ENCODE data around the gene RAD51B.

RAD51B gene

GRCh38 chr14:68666236-68666635, 846.7 kb downstream of the RAD51B start:
- Histone ChIP-seq H3F3A (ENCODE audit: insufficient read depth, low read length) (no peaks in the 10 kb centered on the region), H3K27ac (ENCODE audit: low read length) (no peak overlapping the region), H3K4me2 (ENCODE audit: low read depth, low read length) (no peak overlapping the region)

GRCh38 chr14:68666899-68667298, 847.3 kb downstream of the RAD51B start:
- Histone ChIP-seq H2AFZ (ENCODE audit: low read length) (no peak overlapping the region), H3K79me2 (ENCODE audit: low read length) (no peaks in the 10 kb centered on the region), H4K20me1 (ENCODE audit: insufficient read depth, low read length) (no peaks in the 10 kb centered on the region), H3K9me2 (replicated peaks; ENCODE audit: insufficient read depth, low read length) (no peaks in the 10 kb centered on the region), H3F3A (ENCODE audit: insufficient read depth, low read length) (no peaks in the 10 kb centered on the region), H3K27me3 (replicated peaks; ENCODE audit: insufficient read depth, low read length) (no peaks in the 10 kb centered on the region), H3K4me2 (ENCODE audit: low read depth, low read length) (no peak overlapping the region), H3K27ac (ENCODE audit: low read length) (no peak overlapping the region), H3K4me1 (ENCODE audit: low read length) (no peaks in the 10 kb centered on the region), H3K4me3 (ENCODE audit: low read length) (no peak overlapping the region), H3K9ac (ENCODE audit: low read length) (no peak overlapping the region), H3K36me3 (replicated peaks; ENCODE audit: insufficient read depth, low read length) (no peaks in the 10 kb centered on the region), H3K9me3 (replicated peaks; ENCODE audit: insufficient read depth, low read length) (no peaks in the 10 kb centered on the region)
- no peak for TF ChIP-seq EZH2phosphoT487 (IDR thresholded peaks at IDR 0.05; ENCODE audit: low read length)
- no peak for TF ChIP-seq EZH2 (optimal IDR thresholded peaks at IDR 0.05; ENCODE audit: low read depth, low read length)
- TF ChIP-seq CTCF (IDR thresholded peaks at IDR 0.05; ENCODE audit: low read length), result no peak
- no peak for DNase-seq

More at GRCh38 chr14:68666236-68666635, 846.7 kb downstream of the RAD51B start:
- no peaks in the 10 kb centered on the region for H3K9me2 ChIP-seq (replicated peaks; ENCODE audit: insufficient read depth, low read length)
- no peaks in the 10 kb centered on the region for H4K20me1 ChIP-seq (ENCODE audit: insufficient read depth, low read length)
- no peak overlapping the region for H2AFZ ChIP-seq (ENCODE audit: low read length)
- no peak for DNase-seq
- H3K9ac ChIP-seq (ENCODE audit: low read length), result no peak overlapping the region
- H3K4me1 ChIP-seq (ENCODE audit: low read length), result no peaks in the 10 kb centered on the region
- H3K79me2 ChIP-seq (ENCODE audit: low read length), result no peaks in the 10 kb centered on the region
- H3K4me3 ChIP-seq (ENCODE audit: low read length), result no peak overlapping the region
- H3K9me3 ChIP-seq (replicated peaks; ENCODE audit: insufficient read depth, low read length), result no peaks in the 10 kb centered on the region
- H3K36me3 ChIP-seq (replicated peaks; ENCODE audit: insufficient read depth, low read length), result no peaks in the 10 kb centered on the region
- no peaks in the 10 kb centered on the region for H3K27me3 ChIP-seq (replicated peaks; ENCODE audit: insufficient read depth, low read length)
- TF ChIP-seq EZH2 (optimal IDR thresholded peaks at IDR 0.05; ENCODE audit: low read depth, low read length), result no peak
- no peak for TF ChIP-seq EZH2phosphoT487 (IDR thresholded peaks at IDR 0.05; ENCODE audit: low read length)
- no peak for TF ChIP-seq CTCF (IDR thresholded peaks at IDR 0.05; ENCODE audit: low read length)

- Histone ChIP-seq H3K9me2 (replicated peaks; ENCODE audit: insufficient read depth, low read length) (no peaks in the 10 kb centered on the region), H3K4me1 (ENCODE audit: low read length) (no peaks in the 10 kb centered on the region), H2AFZ (ENCODE audit: low read length) (no peak overlapping the region), H3K4me3 (ENCODE audit: low read length) (no peak overlapping the region), H3K4me2 (ENCODE audit: low read depth, low read length) (no peak overlapping the region), H3F3A (ENCODE audit: insufficient read depth, low read length) (no peaks in the 10 kb centered on the region), H3K9ac (ENCODE audit: low read length) (no peak overlapping the region), H4K20me1 (ENCODE audit: insufficient read depth, low read length) (no peaks in the 10 kb centered on the region), H3K79me2 (ENCODE audit: low read length) (no peaks in the 10 kb centered on the region), H3K27me3 (replicated peaks; ENCODE audit: insufficient read depth, low read length) (no peaks in the 10 kb centered on the region), H3K27ac (ENCODE audit: low read length) (no peak overlapping the region), H3K36me3 (replicated peaks; ENCODE audit: insufficient read depth, low read length) (no peaks in the 10 kb centered on the region), H3K9me3 (replicated peaks; ENCODE audit: insufficient read depth, low read length) (no peaks in the 10 kb centered on the region)
- no peak for TF ChIP-seq CTCF (IDR thresholded peaks at IDR 0.05; ENCODE audit: low read length)
- no peak for TF ChIP-seq EZH2phosphoT487 (IDR thresholded peaks at IDR 0.05; ENCODE audit: low read length)
- TF ChIP-seq EZH2 (optimal IDR thresholded peaks at IDR 0.05; ENCODE audit: low read depth, low read length), result no peak
- no peak for DNase-seq
These were observed 847.8 kb downstream of the RAD51B start for GRCh38 chr14:68667313-68667791.
